ENCODE data around the gene CTNND1.

- TF ChIP-seq EZH2 (IDR thresholded peaks at IDR 0.05) (no peak), CTCF (IDR thresholded peaks at IDR 0.05) (no peak), EZH2phosphoT487 (IDR thresholded peaks at IDR 0.05) (no peak)
These were observed 746 bp downstream of the CTNND1 start for GRCh38 chr11:57762235-57762861.
